Bronchial smooth muscle cell (primary cell): Measurements from ENCODE around the gene TCF3. TPM values are rescaled to one million over a fixed set of nuclear protein-coding genes. Genes with fewer than 3 reads are reported as not detected.

ENCODE experiments used
- total RNA-seq: library from RNA; depleted of rRNA; stranded (reverse); fragments of >200 nt; gene quantifications from 2 replicates; pipeline ENCODE4 v1.2.1, GENCODE V29; 2014

The TCF3 gene
- 33.4 and 49.2 TPM in 2 replicates for total RNA-seq

GRCh38 chr19:1652471-1653299 lies at the start of gene TCF3:
Gene TCF3, minus strand, starts transcription at chr19:1652615. Its CDS starts 2,367 bp downstream, at chr19:1650248.

GRCh38 chr19:1605236-1606137 lies 46.9 kb downstream of the TCF3 start, which contains the start of gene UQCR11:
Gene UQCR11, minus strand, starts transcription at chr19:1605462. Its CDS starts 53 bp downstream, at chr19:1605409.

DNA sequence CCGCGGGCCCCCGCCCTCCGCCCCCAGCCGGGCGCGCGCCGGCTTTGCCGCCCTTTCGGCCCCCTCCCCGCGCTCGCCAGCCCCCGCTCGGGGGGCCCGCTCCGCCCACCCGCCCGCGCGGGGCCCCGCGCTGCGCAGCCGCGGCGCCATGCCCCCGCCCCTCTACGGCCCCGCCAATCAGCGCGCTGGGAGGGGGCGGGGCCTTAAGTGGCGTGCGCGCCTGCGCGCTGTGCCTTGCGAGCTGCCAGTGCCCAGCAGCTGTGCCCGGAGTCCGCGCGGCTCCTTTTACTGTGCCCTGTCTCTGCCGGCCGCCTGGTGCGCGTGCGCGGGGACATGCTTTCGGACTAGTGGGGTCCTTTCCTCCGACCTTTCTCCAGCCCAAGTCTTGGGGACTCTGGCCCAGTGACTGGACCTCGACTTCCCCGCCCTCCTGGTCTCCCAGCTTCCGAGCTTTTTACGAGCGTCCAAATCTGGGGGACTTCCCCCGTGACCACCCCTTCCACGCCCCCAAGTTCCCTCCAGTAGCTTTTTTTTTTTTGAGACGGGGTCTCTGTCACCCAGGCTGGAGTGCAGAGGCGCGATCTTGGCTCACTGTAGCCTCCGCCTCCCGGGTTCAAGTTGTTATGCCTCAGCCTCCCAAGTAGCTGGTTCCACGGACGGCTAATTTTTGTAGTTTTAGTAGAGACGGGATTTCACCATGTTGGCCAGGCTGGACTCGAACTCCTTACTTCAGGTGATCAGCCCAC lies 59.5 kb downstream of the TCF3 start, which contains the start of gene MBD3:
Gene MBD3 (minus strand): TSS at position 111 of the 746 bp plus-strand sequence. CDS start 234 bp downstream, outside the sequence.

GRCh38 chr19:1568320-1569019 lies 83.9 kb downstream of the TCF3 start, which contains the start of gene MEX3D:
Gene MEX3D, minus strand, starts transcription at chr19:1568325. Its CDS starts 267 bp downstream, at chr19:1568058.

Other genes starting within 250 kb of the TCF3 start
- gene DAZAP1, start 245.0 kb downstream of the TCF3 start, total RNA-seq: 20.4 and 30.9 TPM in 2 replicates
- gene RPS15, start 214.2 kb downstream of the TCF3 start, total RNA-seq: 253 and 340 TPM in 2 replicates
- gene APC2, start 202.5 kb downstream of the TCF3 start, total RNA-seq: 0.63 and 1.1 TPM in 2 replicates
- 17.9 and 23.0 TPM in 2 replicates for gene C19orf25, start 173.4 kb downstream of the TCF3 start, total RNA-seq
- gene PCSK4, start 162.3 kb downstream of the TCF3 start, total RNA-seq: 0.95 and 2.2 TPM in 2 replicates
- 1.7 and 2.9 TPM in 2 replicates for gene REEP6, start 161.4 kb downstream of the TCF3 start, total RNA-seq
- gene ADAMTSL5, start 139.6 kb downstream of the TCF3 start, total RNA-seq: 3.9 and 4.7 TPM in 2 replicates
- under 0.01 TPM in 1 of 2 replicates, not detected in the other for gene PLK5, start 128.5 kb downstream of the TCF3 start, total RNA-seq
- 21.9 and 32.7 TPM in 2 replicates for gene MEX3D, start 84.3 kb downstream of the TCF3 start, total RNA-seq
- 64.8 and 69.3 TPM in 2 replicates for gene MBD3, start 59.8 kb downstream of the TCF3 start, total RNA-seq
- gene UQCR11, start 47.2 kb downstream of the TCF3 start, total RNA-seq: 103 and 117 TPM in 2 replicates
- gene ONECUT3, start 100.9 kb upstream of the TCF3 start, total RNA-seq: not detected in 2 replicates
- 0.95 and 1.9 TPM in 2 replicates for gene ATP8B3, start 159.7 kb upstream of the TCF3 start, total RNA-seq
- gene REXO1, start 195.9 kb upstream of the TCF3 start, total RNA-seq: 2.4 and 3.3 TPM in 2 replicates
- 1.3 and 2.5 TPM in 2 replicates for gene KLF16, start 211.0 kb upstream of the TCF3 start, total RNA-seq
- 85.9 and 88.2 TPM in 2 replicates for gene ABHD17A, start 232.9 kb upstream of the TCF3 start, total RNA-seq